Erythroblast (primary cell): ENCODE results near the gene PRKCE.

Experiments used
- DNase-seq, 2 experiments: peaks; one replicate each; lab custom pipeline; 2025; lab: John Stamatoyannopoulos, UW
- GATA1 ChIP-seq: IDR thresholded peaks from 2 replicates; pipeline ENCODE4 v1.6.1; 2011; ENCODE audit warnings: low read depth, mild to moderate bottlenecking, control low read depth, low read length, moderate library complexity
- POLR2A ChIP-seq: IDR thresholded peaks from 2 replicates; pipeline ENCODE4 v1.6.1; 2011; ENCODE audit warnings: mild to moderate bottlenecking, low read length

Gene PRKCE

DNA sequence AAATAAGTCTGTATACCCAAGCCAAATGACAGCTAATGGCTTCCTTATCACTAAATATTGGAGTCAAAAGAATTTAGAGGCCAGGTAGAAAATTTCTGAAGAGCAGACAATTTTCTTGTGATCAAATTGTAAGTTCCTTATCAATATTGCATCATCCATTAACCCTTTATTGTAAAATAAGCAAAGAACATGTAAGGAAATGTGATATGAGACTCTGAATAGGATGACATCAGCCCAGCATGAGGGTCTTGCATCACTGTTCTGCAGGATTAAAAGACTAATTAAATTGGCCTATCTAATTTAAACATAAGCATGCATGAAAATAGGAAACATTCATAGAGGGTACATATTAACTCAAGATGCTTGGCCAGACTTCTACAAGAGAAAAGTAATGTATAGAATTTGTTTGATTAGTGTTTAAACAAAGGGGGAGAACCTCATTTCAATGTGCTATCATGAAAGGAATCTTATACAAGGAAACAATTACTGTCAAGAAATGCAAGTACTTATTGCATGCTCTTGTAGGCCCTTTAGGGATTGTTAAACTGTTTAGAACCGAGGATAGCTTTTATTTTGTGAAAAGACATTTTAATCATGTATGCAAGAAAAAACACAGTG is 302.9 kb downstream of the PRKCE start:
- TF ChIP-seq GATA1 (no peak), POLR2A (no peak)

DNA sequence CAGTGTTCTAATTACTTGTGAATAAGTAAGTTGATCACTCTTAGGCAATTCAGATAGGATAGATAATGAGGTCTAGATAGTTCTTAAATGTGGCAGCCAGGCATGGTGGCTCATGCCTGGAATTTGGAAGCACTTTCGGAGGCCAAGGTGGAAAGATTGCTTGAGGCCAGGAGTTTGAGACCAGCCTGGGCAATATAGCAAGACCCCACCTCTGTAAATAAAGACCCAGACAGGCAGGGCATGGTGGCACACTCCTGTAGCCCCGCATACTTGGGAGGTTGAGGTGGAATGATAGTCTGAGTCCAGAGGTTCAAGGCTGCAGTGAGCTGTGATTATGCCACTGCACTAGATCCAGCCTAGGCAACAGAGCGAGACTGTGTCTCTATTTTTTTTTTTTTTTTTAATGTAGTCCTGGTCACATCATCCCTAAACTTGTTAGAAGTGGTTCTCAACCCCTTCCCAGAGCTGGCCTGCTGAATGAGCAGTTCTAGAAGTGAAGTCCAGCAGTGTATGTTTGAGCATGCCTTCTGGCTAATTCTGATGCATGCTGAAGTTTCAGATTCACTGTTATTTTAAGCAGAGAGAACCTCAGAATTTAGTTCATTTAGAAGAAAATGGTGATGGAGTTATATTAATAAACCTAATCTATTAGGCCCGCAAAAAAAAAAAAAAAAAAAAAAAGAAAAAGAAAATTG is 306.2 kb downstream of the PRKCE start:
- DNase-seq: no peak
- TF ChIP-seq POLR2A (no peak), GATA1 (no peak)

More for the DNA sequence above, 302.9 kb downstream of the PRKCE start:
- DNase-seq: no peak

DNA sequence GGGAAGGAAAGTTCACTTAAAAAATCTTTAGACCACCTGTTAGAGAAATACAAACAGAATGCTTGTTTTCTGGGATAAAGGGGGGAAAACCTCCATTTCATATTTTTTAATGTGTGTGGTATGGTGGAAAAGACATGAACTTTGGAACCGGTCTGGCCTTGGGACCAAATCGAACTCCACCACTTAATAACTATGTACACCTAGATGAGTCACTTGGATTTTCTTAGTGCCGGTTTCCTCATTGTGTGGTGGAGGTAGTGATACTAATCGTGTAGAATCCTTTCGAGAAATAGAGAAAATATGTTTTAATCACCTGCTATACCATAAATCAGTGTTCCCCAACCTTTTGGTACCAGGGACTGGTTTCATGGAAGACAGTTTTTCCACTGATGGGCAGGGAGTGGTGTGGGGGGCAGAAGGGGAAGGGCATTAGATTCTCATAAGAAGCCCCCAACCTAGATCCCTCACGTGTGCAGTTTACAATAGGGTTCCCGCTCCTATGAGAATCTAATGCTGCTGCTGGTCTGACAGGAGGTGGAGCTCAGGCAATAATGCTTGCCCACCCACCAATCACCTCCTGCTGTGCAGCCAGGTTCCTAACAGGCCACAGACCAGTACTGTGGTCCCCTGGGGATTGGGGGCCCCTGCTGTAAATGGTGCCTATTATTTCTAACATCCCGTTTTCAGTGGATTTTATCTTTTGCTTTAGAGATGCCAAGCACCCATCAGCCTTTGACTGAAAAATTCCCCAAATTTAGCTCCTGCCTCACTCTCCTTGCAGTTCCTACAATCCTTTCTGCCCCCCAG is 308.8 kb downstream of the PRKCE start:
- no peak for DNase-seq
- TF ChIP-seq POLR2A (no peak), GATA1 (no peak)

DNA sequence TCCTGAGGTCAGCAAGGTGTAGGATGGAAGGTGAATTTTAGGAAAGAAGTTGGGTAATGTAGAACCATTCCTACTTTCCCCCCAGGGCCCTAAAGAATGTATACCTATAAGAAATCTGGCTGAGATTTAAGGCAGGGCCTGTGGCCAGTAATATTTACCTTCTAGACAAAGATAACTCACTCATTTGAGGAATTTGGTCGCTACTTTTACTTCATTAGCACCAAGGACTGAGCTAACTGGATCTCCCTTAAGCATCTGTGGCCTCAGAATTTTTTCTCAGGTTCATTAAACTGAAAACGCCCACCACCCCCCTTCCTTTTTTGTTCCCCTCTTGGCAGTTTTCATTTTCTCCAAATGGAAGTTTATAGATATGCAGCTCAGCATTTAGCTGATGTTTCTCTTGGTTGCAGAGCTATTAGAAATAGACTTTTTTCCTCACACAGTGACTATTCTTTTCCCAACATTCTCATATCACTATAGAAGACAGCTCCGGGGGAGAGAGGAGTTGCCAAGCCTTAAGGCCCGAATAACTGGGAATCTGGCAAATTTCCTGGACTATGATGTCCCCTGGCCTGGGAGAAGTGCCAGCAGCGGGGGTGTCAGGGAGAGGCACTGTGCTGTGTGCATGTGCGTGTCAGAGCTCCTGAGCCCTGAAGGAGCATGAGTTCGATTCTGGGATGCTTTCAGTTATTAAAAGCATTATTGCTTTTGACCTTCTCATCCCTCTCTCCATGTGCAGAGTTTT is 310.9 kb downstream of the PRKCE start:
- TF ChIP-seq POLR2A (no peak), GATA1 (no peak)
- DNase-seq: no peak

DNA sequence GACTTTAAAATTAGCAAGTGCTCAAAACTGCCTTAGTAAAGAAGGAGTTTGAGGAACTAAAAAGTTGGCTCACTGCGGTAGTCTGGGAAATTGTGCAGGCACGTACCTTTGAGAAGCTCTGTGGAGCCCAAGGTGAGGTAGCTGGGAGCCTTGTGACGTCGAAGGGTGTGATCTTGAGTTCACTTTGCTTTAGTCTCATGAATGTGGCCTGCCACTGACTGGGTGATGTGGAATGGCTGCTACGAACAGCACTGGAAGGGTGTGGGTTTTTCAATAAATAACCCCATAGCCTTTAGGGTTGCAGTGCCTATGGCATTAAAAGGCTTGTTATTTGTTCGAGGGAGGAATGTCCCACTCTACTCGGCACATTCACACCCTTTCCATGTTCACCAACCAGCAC is 312.3 kb downstream of the PRKCE start:
- TF ChIP-seq GATA1: no peak
- no peak for TF ChIP-seq POLR2A
- DNase-seq: no peak

DNA sequence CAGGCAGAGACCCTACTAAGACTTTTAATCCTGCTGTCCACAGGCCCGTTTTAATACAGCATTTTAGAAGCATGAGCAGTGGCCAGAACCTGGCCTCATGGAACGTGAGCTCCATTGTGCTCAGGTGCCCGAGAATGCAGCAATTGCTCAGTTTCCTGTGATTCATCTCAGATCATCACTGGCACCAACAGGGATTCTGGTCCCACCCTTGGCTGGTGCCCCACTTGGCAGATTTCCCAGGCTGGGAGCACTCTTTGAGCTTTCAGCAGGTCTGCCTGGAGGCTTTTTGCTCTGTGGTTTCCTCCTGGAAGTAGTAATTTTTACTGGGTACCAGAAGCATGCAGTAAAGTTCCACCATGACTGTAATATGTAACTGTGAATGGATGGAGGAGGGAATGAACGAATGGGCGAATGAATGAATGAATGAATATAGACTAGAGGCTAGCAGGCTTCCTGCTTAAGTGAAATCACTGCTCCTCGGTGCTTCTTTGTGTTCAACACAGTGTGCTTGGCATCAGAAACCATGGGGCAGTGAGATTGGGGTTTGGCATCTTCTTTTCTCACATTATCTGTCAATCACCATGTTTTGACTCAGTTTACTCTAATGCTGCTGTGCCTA is 312.9 kb downstream of the PRKCE start:
- no peak for DNase-seq
- no peak for TF ChIP-seq GATA1
- no peak for TF ChIP-seq POLR2A

DNA sequence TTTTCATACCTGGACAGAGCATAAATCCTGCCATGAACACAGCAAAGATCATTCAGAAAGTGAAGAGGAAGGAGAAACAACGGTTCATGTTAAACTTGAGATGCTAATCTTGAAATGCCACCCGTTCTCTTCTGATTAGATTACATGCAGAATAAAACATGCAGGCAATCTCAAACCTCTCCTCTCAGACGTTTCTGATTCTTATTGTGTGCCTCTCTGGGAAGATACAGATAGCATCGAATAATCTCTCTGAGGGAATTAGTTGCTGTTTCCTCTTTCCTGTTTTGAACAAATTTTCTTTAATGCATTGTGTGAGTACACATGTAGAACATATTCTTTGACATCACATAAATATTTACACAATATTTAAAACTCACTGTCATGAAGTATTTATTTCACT is 313.4 kb downstream of the PRKCE start:
- no peak for DNase-seq
- TF ChIP-seq POLR2A (no peak), GATA1 (no peak)

DNA sequence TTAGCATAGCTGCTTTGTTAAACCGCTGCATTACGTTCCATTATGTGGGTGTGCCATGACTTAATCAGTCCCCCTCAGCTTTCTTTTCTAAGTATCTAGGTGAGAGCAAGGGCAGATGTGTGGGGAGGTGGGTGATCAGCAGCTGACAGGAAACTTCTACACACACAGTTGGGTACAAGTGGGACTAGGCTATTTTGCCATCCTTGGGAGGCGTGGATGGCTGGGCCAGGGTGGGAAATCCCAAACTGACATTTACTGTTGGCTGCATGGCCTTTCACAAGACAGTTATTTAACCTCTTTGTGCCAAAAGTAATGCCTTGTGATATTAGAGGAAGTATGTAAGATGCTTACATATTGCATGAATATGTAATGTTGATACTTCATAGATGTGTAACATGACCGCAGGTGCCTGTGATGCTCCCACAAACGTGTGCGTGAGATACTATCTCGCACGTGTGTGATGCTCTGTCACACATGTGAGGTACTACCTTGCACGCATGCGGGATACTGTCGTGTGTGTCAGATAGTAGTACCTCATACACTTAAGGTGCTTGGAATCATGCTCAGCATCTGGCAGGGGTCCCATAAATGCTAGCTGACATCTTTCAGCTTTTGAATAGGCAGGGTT is 314.5 kb downstream of the PRKCE start:
- no peak for DNase-seq
- TF ChIP-seq GATA1 (no peak), POLR2A (no peak)

DNA sequence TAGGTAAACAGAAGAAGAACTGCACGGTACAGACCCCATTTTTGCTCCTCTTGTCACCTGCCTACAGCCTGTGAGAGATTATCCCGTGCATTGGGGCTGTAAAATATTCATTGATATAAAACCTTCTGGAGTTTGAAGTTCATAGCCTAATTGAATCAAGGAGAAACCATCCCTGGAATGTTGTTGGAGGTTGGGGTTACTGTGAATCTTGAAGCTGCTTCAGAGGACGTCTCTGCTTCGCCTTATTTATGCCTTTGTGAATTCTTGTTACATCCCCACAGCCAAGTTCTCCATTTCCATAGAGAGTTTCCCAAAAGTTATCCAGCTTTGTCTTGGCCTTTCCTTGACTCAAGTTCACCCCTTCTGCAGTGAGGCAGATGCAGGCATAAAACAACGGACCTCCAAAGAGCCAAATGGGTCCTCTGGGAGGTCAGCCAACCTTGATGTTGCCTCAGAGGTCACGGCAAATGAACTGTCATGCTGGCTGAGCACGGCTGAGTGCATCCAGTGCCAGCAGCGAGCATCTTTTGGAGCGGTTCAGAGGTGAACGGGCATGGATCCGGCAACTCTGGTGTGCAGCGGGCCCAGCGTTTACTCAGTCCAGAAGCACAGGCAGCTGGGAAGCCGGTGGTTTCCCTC is 317.6 kb downstream of the PRKCE start:
- DNase-seq: no peak
- TF ChIP-seq GATA1 (no peak), POLR2A (no peak)

DNA sequence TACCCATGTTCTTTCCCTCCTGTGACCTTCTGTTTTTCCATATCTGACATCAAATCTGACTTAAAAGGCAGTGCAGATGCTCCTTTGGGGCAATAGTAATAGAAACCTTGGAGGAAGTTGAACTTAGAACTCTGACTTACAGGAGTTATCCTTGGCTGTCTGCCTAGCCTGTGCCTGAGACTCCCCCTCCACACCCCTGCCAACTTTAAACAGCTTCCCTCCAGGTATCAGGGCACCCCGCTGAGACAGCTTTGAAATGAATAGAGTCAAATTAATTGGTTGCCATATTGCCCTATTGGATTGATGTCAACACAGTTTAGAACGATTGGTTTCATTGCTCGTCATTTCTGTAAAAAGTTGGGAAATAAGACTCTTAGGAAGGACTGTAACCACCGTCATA is 322.0 kb downstream of the PRKCE start:
- no peak for TF ChIP-seq GATA1
- no peak for TF ChIP-seq POLR2A
- DNase-seq: no peak

DNA sequence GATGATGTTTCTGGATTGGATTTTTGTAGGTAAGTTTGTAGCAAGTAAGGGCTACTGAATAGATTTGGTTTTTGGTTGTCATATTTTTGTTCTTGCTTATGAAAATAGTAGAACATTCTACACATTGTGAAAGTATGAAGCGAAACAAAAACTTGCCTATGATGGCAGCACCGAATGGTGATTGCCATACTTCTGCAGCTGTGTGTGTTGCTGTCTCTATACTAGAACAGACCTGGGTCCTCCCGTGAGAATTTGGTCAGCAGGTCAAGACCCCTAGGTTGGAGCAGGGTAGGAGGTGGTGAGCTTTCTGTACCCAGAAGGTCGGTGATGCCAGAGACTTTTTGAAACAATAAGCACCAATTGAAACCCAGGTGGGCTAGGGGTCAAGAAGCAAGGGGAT is 322.6 kb downstream of the PRKCE start:
- TF ChIP-seq POLR2A: no peak
- no peak for TF ChIP-seq GATA1
- DNase-seq: no peak

DNA sequence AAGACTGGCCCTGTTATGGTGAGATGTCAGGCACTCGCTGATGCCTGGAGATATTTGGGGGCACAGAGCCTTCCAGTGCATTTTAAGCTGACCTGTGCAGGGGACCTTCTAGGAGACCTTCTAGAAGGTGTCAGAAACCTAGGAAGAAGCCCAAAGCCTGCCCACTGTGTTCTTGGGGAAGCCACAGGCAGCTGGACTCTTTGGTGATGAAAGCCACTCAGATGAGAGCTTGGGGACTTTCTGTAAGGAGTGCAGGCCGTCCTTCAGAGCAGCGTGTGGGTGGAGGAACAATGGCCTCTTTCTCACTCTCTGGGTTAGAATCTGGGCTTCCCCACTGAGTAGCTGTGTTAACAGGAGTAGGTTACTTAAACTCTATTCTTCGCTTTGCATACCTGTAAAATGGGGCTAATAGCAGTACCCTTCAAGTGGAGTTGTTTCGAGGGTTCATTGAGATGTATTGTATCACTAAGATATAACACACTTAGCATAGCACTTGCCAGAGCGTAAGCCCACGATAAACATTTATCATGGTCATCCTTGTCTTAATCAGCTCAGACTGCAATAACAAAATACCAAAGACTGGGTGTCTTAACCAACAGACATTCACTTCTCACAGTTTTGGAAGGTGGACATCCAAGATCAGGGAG is 323.4 kb downstream of the PRKCE start:
- no peak for TF ChIP-seq GATA1
- no peak for TF ChIP-seq POLR2A
- no peak for DNase-seq

DNA sequence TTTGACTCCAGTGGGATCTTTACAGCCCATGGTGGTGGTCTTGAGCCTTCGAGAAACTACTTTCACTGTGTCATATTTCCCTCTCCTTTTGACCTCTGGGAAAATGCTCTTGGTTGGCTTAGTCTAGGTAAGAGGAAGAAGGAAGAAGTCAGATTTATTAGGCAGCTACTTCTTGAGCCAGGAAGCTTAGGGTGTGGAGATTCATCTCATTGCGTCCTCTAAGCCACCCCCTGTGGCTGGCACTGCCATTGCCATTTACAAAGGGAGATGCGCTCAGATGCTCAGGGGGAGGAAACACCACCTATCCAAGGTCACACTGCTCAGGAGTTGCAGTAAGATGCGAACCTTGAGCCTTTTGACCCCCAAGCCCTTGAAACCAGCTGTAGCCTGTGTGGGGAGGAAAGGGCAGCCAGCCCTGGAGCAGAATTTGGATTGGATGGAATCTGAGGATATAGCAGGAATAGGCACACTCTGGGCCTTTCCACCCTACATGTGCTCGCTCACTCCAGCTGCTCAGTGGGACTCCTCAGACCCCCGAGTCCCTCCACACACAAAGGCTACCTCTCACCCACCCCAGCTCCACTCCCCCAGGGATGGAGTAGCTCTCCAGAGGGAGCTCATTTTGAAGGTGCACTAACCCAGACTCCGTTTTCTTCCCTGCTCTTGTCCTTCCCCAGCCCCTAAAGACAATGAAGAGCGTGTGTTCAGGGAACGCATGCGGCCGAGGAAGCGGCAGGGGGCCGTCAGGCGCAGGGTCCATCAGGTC is 324.5 kb downstream of the PRKCE start:
- no peak for DNase-seq
- no peak for TF ChIP-seq GATA1
- no peak for TF ChIP-seq POLR2A
